Spleen (tissue), 7 donors: ENCODE results near the gene HORMAD1.
"Not testable (repeated sequence)": the region's sequence is repeated elsewhere in the genome, so short reads cannot be mapped to it uniquely, and the experiment has no call there.

Experiments
- CTCF ChIP-seq, 11 experiments: fragments of 200-600 bp in 7 of 11; fragments of 450-650 bp in 4 of 11; sonication (generic) in 4 of 11; IDR thresholded peaks in 8 of 11; conservative IDR thresholded peaks in 3 of 11; 1 replicate in 7 of 11; 2 replicates in 4 of 11; pipeline versions ENCODE4 v1.4.0 to v1.8.0; 2016 to 2021; ENCODE audit warnings: antibody characterized with exemption in 11 of 11, inconsistent platforms in 4 of 11, mild to moderate bottlenecking in 1 of 11
- POLR2AphosphoS5 ChIP-seq, 3 donors: sonication (generic); formaldehyde crosslinking; IDR thresholded peaks; one replicate each; pipeline ENCODE4 v1.5.1; 2017; ENCODE audit warnings: antibody characterized with exemption in 3 of 3
- donor health status: DM: no; HTN: no; CAD: no; lungs with moderate emphysema.
- donor health status: DM: no; HTN: no; CAD: no.
- donor health status: DM: no; HTN: no; CAD: no.

- TF ChIP-seq POLR2AphosphoS5 (IDR thresholded peaks at IDR 0.05); CTCF (IDR thresholded peaks at IDR 0.05 in 8 of 11, conservative IDR thresholded peaks at IDR 0.05 in 3 of 11): not testable (repeated sequence)
These were observed 63.6 kb downstream of the HORMAD1 start for GRCh38 chr1:150657064-150657463.
